COLO668 (cell line): ENCODE data around the gene FGB.

Experiments
- DNase-seq: peaks from one replicate; lab custom pipeline; 2025; ENCODE audit not compliant: unreplicated experiment; lab: John Stamatoyannopoulos, UW

The FGB gene

GRCh38 chr4:154565704-154566103, 2.9 kb downstream of the FGB start:
- no peak for DNase-seq

- no peak for DNase-seq
Observed at GRCh38 chr4:154566639-154567204, 3.9 kb downstream of the FGB start.

- DNase-seq: no peak
Observed at GRCh38 chr4:154569028-154569427, 6.2 kb downstream of the FGB start.

GRCh38 chr4:154569584-154569983, 6.8 kb downstream of the FGB start:
- no peak for DNase-seq

GRCh38 chr4:154573190-154573870, 10.5 kb downstream of the FGB start:
- DNase-seq: no peak

- DNase-seq: no peak
Observed at GRCh38 chr4:154574311-154574710, 11.5 kb downstream of the FGB start.

GRCh38 chr4:154577324-154577723, 14.5 kb downstream of the FGB start:
- no peak for DNase-seq

- DNase-seq: no peak
Observed at GRCh38 chr4:154578919-154579318, 16.1 kb downstream of the FGB start.

GRCh38 chr4:154579927-154580326, 17.1 kb downstream of the FGB start:
- no peak for DNase-seq

- DNase-seq: no peak
Observed at GRCh38 chr4:154582723-154583122, 19.9 kb downstream of the FGB start.

- DNase-seq: no peak
Observed at GRCh38 chr4:154583230-154583629, 20.4 kb downstream of the FGB start.

- no peak for DNase-seq
Observed at GRCh38 chr4:154583677-154584076, 20.9 kb downstream of the FGB start.

- no peak for DNase-seq
Observed at GRCh38 chr4:154584259-154584658, 21.4 kb downstream of the FGB start.

- no peak for DNase-seq
Observed at GRCh38 chr4:154585369-154586018, 22.7 kb downstream of the FGB start.

- DNase-seq: no peak
Observed at GRCh38 chr4:154586296-154587033, 23.7 kb downstream of the FGB start.

- DNase-seq: no peak
Observed at GRCh38 chr4:154588198-154588597, 25.4 kb downstream of the FGB start.

GRCh38 chr4:154589296-154590197, 26.7 kb downstream of the FGB start:
- no peak for DNase-seq

- no peak for DNase-seq
Observed at GRCh38 chr4:154590329-154591006, 27.7 kb downstream of the FGB start, which contains the start of gene FGA. Gene FGA, minus strand, starts transcription at chr4:154590742. Its CDS starts 55 bp downstream, at chr4:154590687.

GRCh38 chr4:154591890-154592289, 29.1 kb downstream of the FGB start:
- no peak for DNase-seq

GRCh38 chr4:154593868-154594267, 31.1 kb downstream of the FGB start:
- DNase-seq: no peak
